HepG2 (cell line): ENCODE results near the gene TAS1R3. TPM values are rescaled to one million over a fixed set of nuclear protein-coding genes. Genes with fewer than 3 reads are reported as not detected.

Experiments used
- HNRNPH1 ChIP-seq: fragments of 200-400 bp; formaldehyde crosslinking; optimal IDR thresholded peaks from 2 replicates; pipeline ENCODE3; 2017; ENCODE audit warnings: mild to moderate bottlenecking, low read depth, low read length
- PHF20 ChIP-seq: sonication (generic); formaldehyde crosslinking; IDR thresholded peaks from 2 replicates; pipeline ENCODE4 v1.5.0; 2020; ENCODE audit warnings: mild to moderate bottlenecking, missing genetic modification reagents
- SNAPC2 ChIP-seq: sonication (generic); formaldehyde crosslinking; IDR thresholded peaks from 2 replicates; pipeline ENCODE4 v1.8.1; 2022; ENCODE audit warnings: mild to moderate bottlenecking, missing genetic modification reagents
- SRSF9 ChIP-seq: fragments of 200-400 bp; formaldehyde crosslinking; IDR thresholded peaks from 2 replicates; pipeline ENCODE4 v1.6.1; 2018; ENCODE audit warnings: borderline replicate concordance, mild to moderate bottlenecking, low read depth, low read length; ENCODE audit not compliant: insufficient read depth, poor library complexity, severe bottlenecking
- YEATS4 ChIP-seq: sonication (generic); formaldehyde crosslinking; IDR thresholded peaks from 2 replicates; pipeline ENCODE4 v1.4.0; 2020; ENCODE audit warnings: missing genetic modification reagents, borderline replicate concordance
- ZHX1 ChIP-seq: sonication (generic); formaldehyde crosslinking; IDR thresholded peaks from 2 replicates; pipeline ENCODE4 v1.8.1; 2022; ENCODE audit warnings: low read depth, mild to moderate bottlenecking, missing genetic modification reagents
- ZNF207 ChIP-seq: fragments of 450-650 bp; IDR thresholded peaks from 2 replicates; pipeline ENCODE4 v1.6.1; 2016; ENCODE audit warnings: antibody characterized with exemption, borderline replicate concordance
- polyA plus RNA-seq, 8 experiments: library from polyadenylated mRNA; depleted of rRNA in 3 of 8; stranded (reverse) in 7 of 8; unstranded in 1 of 8; fragments of >200 nt; fragmentation: Illumina TruSeq in 4 of 8; extraction: Trizol in 4 of 8; gene quantifications; 2 replicates each; pipeline versions ENCODE4 v1.2.1 to v1.2.3, GENCODE V29; 2011 to 2016; ENCODE audit warnings: low read depth in 4 of 8, missing spikeins in 1 of 8, mixed read lengths in 1 of 8; ENCODE audit not compliant: insufficient read depth in 1 of 8
- total RNA-seq, 5 experiments: library from RNA; depleted of rRNA; stranded (reverse); fragments of >200 nt; fragmentation: Illumina TruSeq; extraction: Trizol; gene quantifications; 2 replicates each; pipeline ENCODE4 v1.2.3, GENCODE V29; 2016; ENCODE audit warnings: low read depth in 1 of 5
- TF ChIP-seq, protein P1 (sequence below): sonication (generic); formaldehyde crosslinking; IDR thresholded peaks from 2 replicates; pipeline ENCODE4 v1.5.1; 2020; ENCODE audit warnings: mild to moderate bottlenecking, moderate library complexity, missing genetic modification reagents
- TF ChIP-seq, protein P2 (sequence below): sonication (generic); formaldehyde crosslinking; IDR thresholded peaks from 2 replicates; pipeline ENCODE4 v1.4.0; 2020; ENCODE audit warnings: missing genetic modification reagents

The TAS1R3 gene
- total and polyA plus RNA-seq, 2 of the 13 experiments (the other 11 are each of a cell fraction or from before 2014, with no cell fraction given) = 0.13 to 0.15 TPM

GRCh38 chr1:1305300-1306069 lies 25.6 kb upstream of the TAS1R3 start (continued):
- TF ChIP-seq, protein P1, sequence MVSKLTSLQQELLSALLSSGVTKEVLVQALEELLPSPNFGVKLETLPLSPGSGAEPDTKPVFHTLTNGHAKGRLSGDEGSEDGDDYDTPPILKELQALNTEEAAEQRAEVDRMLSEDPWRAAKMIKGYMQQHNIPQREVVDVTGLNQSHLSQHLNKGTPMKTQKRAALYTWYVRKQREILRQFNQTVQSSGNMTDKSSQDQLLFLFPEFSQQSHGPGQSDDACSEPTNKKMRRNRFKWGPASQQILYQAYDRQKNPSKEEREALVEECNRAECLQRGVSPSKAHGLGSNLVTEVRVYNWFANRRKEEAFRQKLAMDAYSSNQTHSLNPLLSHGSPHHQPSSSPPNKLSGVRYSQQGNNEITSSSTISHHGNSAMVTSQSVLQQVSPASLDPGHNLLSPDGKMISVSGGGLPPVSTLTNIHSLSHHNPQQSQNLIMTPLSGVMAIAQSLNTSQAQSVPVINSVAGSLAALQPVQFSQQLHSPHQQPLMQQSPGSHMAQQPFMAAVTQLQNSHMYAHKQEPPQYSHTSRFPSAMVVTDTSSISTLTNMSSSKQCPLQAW (CRISPR knock-in tag) = 0 out of 2 replicates have a peak, but pooled peaks have one; percentile 27
- TF ChIP-seq SRSF9 = no peak
- no peak for TF ChIP-seq ZNF207
- peak; percentile 54; the same call in 1 of the 2 replicates for TF ChIP-seq YEATS4
- TF ChIP-seq PHF20 = 0 out of 2 replicates have a peak, but pooled peaks have one; percentile 49
- 0 out of 2 replicates have a peak, but pooled peaks have one; percentile 36 for TF ChIP-seq ZHX1
- no peak for TF ChIP-seq HNRNPH1
- no peak for TF ChIP-seq SNAPC2
- TF ChIP-seq, protein P2, sequence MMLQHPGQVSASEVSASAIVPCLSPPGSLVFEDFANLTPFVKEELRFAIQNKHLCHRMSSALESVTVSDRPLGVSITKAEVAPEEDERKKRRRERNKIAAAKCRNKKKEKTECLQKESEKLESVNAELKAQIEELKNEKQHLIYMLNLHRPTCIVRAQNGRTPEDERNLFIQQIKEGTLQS (CRISPR knock-in tag) = peak; percentile 75; the same call in 1 of the 2 replicates
